ENCODE results near the gene LMX1A. TPM values are rescaled to one million over a fixed set of nuclear protein-coding genes. Genes with fewer than 3 reads are reported as not detected.

Gene LMX1A
- total RNA-seq, 1 donor from 2014 or later: not detected

- DNase-seq (ENCODE audit: low read depth): no peak
- Histone ChIP-seq H3K27me3 (ENCODE audit: control insufficient read depth, insufficient read depth, low read length) (no peaks in the 10 kb centered on the region), H3K36me3 (ENCODE audit: control insufficient read depth, insufficient read depth, low read length) (no peaks in the 10 kb centered on the region), H3K4me3 (ENCODE audit: low read depth, low read length) (no peak overlapping the region)
- no peak for FAIRE-seq
- TF ChIP-seq CTCF (IDR thresholded peaks at IDR 0.05; ENCODE audit: insufficient read depth, low read length, severe bottlenecking): no peak
Observed at GRCh38 chr1:165316153-165316772, 40.3 kb downstream of the LMX1A start.

GRCh38 chr1:165315481-165315880 lies 41.0 kb downstream of the LMX1A start:
- Histone ChIP-seq H3K36me3 (ENCODE audit: control insufficient read depth, insufficient read depth, low read length) (no peaks in the 10 kb centered on the region), H3K4me3 (ENCODE audit: low read depth, low read length) (no peak overlapping the region), H3K27me3 (ENCODE audit: control insufficient read depth, insufficient read depth, low read length) (no peaks in the 10 kb centered on the region)
- FAIRE-seq (no peak), DNase-seq (ENCODE audit: low read depth) (no peak)
- no peak for TF ChIP-seq CTCF (IDR thresholded peaks at IDR 0.05; ENCODE audit: insufficient read depth, low read length, severe bottlenecking)

- no peaks in the 10 kb centered on the region for H3K27me3 ChIP-seq (ENCODE audit: control insufficient read depth, insufficient read depth, low read length)
- TF ChIP-seq CTCF (IDR thresholded peaks at IDR 0.05; ENCODE audit: insufficient read depth, low read length, severe bottlenecking): no peak
- FAIRE-seq (no peak), DNase-seq (ENCODE audit: low read depth) (no peak)
- H3K4me3 ChIP-seq (ENCODE audit: low read depth, low read length): no peak overlapping the region
- no peaks in the 10 kb centered on the region for H3K36me3 ChIP-seq (ENCODE audit: control insufficient read depth, insufficient read depth, low read length)
Observed at GRCh38 chr1:165313903-165314302, 42.6 kb downstream of the LMX1A start.

GRCh38 chr1:165312591-165312990 lies 43.9 kb downstream of the LMX1A start:
- H3K4me3 ChIP-seq (ENCODE audit: low read depth, low read length): no peak overlapping the region
- no peak for TF ChIP-seq CTCF (IDR thresholded peaks at IDR 0.05; ENCODE audit: insufficient read depth, low read length, severe bottlenecking)
- H3K27me3 ChIP-seq (ENCODE audit: control insufficient read depth, insufficient read depth, low read length): no peaks in the 10 kb centered on the region
- no peak for DNase-seq (ENCODE audit: low read depth)
- no peak for FAIRE-seq
- no peaks in the 10 kb centered on the region for H3K36me3 ChIP-seq (ENCODE audit: control insufficient read depth, insufficient read depth, low read length)

GRCh38 chr1:165306543-165307434 lies 49.7 kb downstream of the LMX1A start:
- no peak for TF ChIP-seq CTCF (IDR thresholded peaks at IDR 0.05; ENCODE audit: insufficient read depth, low read length, severe bottlenecking)
- Histone ChIP-seq H3K4me3 (ENCODE audit: low read depth, low read length) (no peak overlapping the region), H3K36me3 (ENCODE audit: control insufficient read depth, insufficient read depth, low read length) (no peaks in the 10 kb centered on the region), H3K27me3 (ENCODE audit: control insufficient read depth, insufficient read depth, low read length) (no peaks in the 10 kb centered on the region)
- DNase-seq (ENCODE audit: low read depth) (no peak), FAIRE-seq (no peak)

Measured in bronchial epithelial cell (primary cell).